Measurements from ENCODE around the gene NAA15. TPM values are rescaled to one million over a fixed set of nuclear protein-coding genes. Genes with fewer than 3 reads are reported as not detected.

Gene NAA15
- total and polyA plus RNA-seq, 2 donors (not counting 3 experiments of a cell fraction or from before 2014, with no cell fraction given): 4.5 to 67.9 TPM

DNA sequence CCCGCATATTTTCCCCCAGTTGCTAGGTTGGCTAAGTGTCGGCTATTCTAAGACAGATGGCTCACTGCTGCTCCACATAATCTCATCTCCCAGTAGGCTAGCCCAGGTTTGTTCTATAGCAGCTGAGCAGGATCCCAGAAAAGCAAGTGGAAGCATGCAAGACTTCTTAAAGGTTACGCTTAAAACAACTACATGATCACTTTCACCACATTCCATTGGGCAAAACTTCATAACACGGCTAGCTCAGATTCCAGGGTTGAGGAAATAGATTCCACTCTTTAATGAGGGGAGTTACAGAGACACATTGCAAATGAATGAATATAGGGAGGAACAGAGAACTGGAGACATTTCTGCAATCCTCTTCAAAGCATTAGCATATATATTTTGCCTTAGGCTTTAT lies 139.7 kb downstream of the NAA15 start:
- peaks cover 2% of the 10 kb centered on the region for H3K9me1 ChIP-seq (replicated peaks; ENCODE audit: control insufficient read depth, extremely low read depth, insufficient read depth, low read length)
- POLR2A ChIA-PET: no interaction called here
- CTCF ChIA-PET: no interaction called here
- DNase-seq (ENCODE audit: low read depth, low spot score) (no peak), FAIRE-seq (no peak)
- H3K4me3 ChIP-seq (replicated peaks in 1 of 3; ENCODE audit: insufficient read depth in 1 of 3, low read depth in 1 of 3, low read length in 3 of 3): no peak overlapping the region
- no TSS peak for BruUV-seq (replicated peaks)
- no peaks in the 10 kb centered on the region for H4K20me1 ChIP-seq (replicated peaks; ENCODE audit: control insufficient read depth, extremely low read depth, insufficient read depth, low read length)
- intact Hi-C loops (cut with micrococcal nuclease) (no loop called here), dilution Hi-C loops (cut with MboI; ENCODE audit: extremely low pct_ligation_motif_present, low sequenced_read_pairs) (no loop called here)
- no peak overlapping the region for H3K4me2 ChIP-seq (ENCODE audit: insufficient read depth, low read length)
- no peak for TF ChIP-seq MYC (IDR thresholded peaks at IDR 0.05; ENCODE audit: low read depth, low read length)
- TF ChIP-seq FOS (IDR thresholded peaks at IDR 0.05; ENCODE audit: borderline replicate concordance, insufficient read depth, low read length): no peak
- TF ChIP-seq GATA2 (IDR thresholded peaks at IDR 0.05; ENCODE audit: insufficient read depth, insufficient read length, low read depth, low read length): no peak
- TF ChIP-seq POLR2AphosphoS5 (IDR thresholded peaks at IDR 0.05; ENCODE audit: insufficient read depth, low read depth, low read length): no peak
- no peak for TF ChIP-seq EZH2 (IDR thresholded peaks at IDR 0.05; ENCODE audit: borderline replicate concordance, low read depth, low read length, severe bottlenecking)
- no peak for TF ChIP-seq POLR2A (IDR thresholded peaks at IDR 0.05; ENCODE audit: low read depth, low read length)
- TF ChIP-seq, protein P1, sequence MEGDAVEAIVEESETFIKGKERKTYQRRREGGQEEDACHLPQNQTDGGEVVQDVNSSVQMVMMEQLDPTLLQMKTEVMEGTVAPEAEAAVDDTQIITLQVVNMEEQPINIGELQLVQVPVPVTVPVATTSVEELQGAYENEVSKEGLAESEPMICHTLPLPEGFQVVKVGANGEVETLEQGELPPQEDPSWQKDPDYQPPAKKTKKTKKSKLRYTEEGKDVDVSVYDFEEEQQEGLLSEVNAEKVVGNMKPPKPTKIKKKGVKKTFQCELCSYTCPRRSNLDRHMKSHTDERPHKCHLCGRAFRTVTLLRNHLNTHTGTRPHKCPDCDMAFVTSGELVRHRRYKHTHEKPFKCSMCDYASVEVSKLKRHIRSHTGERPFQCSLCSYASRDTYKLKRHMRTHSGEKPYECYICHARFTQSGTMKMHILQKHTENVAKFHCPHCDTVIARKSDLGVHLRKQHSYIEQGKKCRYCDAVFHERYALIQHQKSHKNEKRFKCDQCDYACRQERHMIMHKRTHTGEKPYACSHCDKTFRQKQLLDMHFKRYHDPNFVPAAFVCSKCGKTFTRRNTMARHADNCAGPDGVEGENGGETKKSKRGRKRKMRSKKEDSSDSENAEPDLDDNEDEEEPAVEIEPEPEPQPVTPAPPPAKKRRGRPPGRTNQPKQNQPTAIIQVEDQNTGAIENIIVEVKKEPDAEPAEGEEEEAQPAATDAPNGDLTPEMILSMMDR (IDR thresholded peaks at IDR 0.05; ENCODE audit: extremely low read depth in 1 of 2, insufficient read depth in 1 of 2, low read depth in 1 of 2, low read length in 2 of 2): no peak
- no peak for TF ChIP-seq JUN (IDR thresholded peaks at IDR 0.05; ENCODE audit: borderline replicate concordance, insufficient read depth, insufficient read length, low read depth)
- TF ChIP-seq, protein P2, sequence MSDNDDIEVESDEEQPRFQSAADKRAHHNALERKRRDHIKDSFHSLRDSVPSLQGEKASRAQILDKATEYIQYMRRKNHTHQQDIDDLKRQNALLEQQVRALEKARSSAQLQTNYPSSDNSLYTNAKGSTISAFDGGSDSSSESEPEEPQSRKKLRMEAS (IDR thresholded peaks at IDR 0.05; ENCODE audit: insufficient read depth, insufficient read length): no peak
- H3K4me1 ChIP-seq (ENCODE audit: control insufficient read depth, extremely low read depth, insufficient read depth, low read length): no peaks in the 10 kb centered on the region
- H2AFZ ChIP-seq (ENCODE audit: low read depth, low read length): no peak overlapping the region
- H3K79me2 ChIP-seq (ENCODE audit: control insufficient read depth, insufficient read depth, low read length): no peaks in the 10 kb centered on the region
- H3K27ac ChIP-seq (ENCODE audit: insufficient read depth, low read depth, low read length): no peak overlapping the region
- no peak overlapping the region for H3K9ac ChIP-seq (replicated peaks; ENCODE audit: extremely low read depth, insufficient read depth, low read length)
- no peaks in the 10 kb centered on the region for H3K9me3 ChIP-seq (replicated peaks; ENCODE audit: control insufficient read depth, insufficient read depth, low read length)
- no peaks in the 10 kb centered on the region for H3K36me3 ChIP-seq (ENCODE audit: control insufficient read depth in 2 of 2, extremely low read depth in 1 of 2, insufficient read depth in 2 of 2, low read length in 2 of 2)
- H3K27me3 ChIP-seq (ENCODE audit: control insufficient read depth in 2 of 2, insufficient read depth in 2 of 2, low read length in 2 of 2): no peaks in the 10 kb centered on the region

Data from endothelial cell of umbilical vein (primary cell).